ENCODE data around the gene RMC1.
"Not testable (repeated sequence)": the region's sequence is repeated elsewhere in the genome, so short reads cannot be mapped to it uniquely, and the experiment has no call there.

RMC1 gene

GRCh38 chr18:23498877-23499276 lies 4.4 kb upstream of the RMC1 start:
- DNase-seq = peak; percentile 66 to 74

GRCh38 chr18:23499291-23499781 lies 4.0 kb upstream of the RMC1 start:
- DNase-seq = no peak

DNA sequence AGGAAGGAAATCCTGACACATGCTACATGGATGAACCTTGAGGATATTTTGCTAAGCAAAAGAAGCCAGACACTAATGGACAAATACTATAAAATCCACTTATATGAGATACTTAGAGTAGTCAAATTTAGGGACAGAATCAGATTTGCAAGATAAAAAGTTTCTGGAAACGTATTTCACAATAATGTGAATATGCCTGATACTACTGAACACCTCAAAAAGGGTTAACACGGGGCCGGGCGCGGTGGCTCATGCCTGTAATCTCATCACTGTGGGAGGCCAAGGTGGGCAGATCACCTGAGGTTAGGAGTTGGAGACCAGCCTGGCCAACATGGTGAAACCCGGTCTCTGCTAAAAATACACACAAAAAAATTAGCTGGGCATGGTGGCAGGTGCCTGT lies 1.7 kb upstream of the RMC1 start:
- no peak for DNase-seq

DNA sequence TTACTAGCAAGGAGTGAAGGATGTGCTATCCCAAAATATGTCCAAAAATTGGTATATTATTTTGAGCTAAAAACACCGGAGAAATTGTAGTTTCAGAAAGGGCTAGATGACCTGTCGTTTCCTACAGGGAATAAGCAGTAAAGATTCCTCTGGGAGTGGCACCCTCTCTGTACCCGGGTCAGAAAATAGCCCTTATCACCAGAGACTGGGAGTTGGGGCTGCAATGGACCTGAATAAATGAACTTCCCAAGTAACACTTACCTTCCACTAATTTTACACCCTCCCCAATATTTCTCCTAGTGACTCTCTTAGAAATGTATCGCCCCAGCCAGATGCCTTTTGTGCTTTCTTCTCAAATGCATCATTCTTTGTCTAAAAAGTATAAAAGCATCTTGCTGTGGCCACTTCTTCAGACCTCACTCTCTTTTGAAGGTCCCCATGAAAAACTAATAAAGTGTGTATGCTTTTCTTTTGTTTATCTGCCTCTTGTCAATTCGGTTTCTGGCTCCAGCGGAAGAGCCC lies 734 bp upstream of the RMC1 start:
- no peak for DNase-seq

- DNase-seq = no peak
Observed at GRCh38 chr18:23503963-23504344, 643 bp downstream of the RMC1 start.

DNA sequence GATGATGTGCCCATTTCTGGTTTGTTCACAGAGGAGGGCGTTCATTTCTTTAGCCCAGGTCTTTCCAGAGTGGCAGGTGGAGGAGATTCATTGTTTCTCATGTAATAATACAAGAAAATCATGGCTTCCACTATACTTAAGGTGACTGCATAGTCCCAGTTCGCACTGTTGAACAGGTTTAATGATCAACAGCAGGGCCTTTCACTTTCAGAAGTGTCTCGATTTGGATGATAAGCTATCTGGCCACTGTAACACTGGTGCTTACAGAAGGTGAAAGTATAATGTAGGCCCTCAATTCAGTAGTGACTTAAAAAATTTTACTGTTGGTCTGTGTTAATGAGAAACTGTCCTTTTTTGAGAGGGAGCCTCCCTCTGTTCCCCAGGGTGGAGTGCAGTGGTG lies 1.4 kb downstream of the RMC1 start:
- DNase-seq = no peak

- no peak for DNase-seq
Observed at GRCh38 chr18:23506393-23506792, 3.1 kb downstream of the RMC1 start.

DNA sequence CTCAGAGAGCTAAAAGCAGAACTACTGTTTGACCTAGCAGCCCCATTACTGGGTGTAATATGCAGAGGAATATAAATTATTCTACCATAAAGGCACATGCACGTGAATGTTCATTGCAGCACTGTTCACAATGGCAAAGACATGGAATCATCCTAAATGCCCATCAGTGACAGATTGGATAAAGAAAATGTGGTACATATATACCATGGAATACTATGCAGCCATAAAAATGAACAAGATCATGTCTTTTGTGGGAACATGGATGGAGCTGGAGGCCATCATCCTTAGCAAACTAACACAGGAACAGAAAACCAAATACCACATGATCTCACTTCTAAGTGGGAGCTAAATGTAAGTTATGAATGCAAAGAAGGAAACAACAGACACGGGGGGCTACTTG lies 7.6 kb downstream of the RMC1 start:
- DNase-seq = not testable (repeated sequence)

DNA sequence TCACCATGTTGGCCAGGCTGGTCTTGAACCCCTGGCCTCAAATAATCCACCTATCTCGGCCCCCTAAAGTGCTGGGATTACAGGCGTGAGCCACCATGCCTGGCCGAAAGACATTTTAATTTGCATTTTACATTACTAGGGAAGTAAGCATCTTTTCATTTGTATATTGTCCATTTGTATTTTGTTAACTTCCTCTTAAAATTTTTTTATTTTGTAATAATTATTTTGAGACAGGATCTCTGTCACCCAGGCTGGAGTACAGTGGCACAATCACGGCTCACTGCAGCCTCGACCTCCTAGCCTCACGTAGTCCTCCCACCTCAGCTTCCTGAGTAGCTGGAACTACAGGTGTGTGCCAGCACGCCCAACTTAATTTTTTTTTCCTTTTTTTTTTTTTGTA lies 8.9 kb downstream of the RMC1 start:
- DNase-seq = not testable (repeated sequence)

DNA sequence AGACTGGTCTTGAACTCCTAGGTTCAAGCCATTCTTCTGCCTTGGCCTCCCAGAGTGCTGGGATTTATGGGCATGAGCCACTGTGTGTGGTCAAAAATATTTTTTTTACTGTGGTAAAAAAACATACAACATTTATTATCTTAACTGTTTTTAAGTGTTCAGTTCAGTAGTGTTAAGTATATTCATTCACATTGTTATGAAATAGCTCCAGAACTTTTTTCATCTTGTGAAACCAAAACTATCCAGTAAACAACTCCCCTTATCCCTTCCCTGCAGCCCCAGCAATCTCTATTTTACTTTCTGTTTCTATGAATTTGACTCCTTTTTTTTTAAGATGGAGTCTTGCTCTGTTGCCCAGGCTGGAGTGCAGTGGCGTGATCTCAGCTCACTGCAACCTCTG lies 9.3 kb downstream of the RMC1 start:
- DNase-seq = no peak

- DNase-seq = peak; percentile 77 to 82
Observed at GRCh38 chr18:23515911-23516546, 12.7 kb downstream of the RMC1 start.

GRCh38 chr18:23519734-23520133 lies 16.4 kb downstream of the RMC1 start:
- no peak for DNase-seq

DNA sequence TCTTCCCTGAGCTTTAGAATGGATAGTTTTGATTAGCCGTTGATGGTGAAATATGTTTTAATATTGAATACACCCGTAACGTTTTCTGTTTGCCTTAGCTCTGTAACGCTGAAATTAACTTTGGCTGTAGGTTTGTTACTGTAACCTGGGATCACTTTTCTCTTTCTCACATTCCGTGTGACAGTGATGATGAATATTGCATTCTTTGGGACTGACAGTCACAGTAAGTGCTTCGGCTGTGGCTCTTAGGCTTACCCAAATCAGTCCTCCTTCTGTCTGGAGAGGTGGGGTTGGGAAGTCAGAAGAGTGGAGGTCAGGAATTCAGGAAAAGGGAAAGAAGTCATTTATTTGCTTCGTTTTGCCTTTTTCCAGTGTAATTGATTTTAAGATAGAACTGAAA lies 18.0 kb downstream of the RMC1 start:
- no peak for DNase-seq

DNA sequence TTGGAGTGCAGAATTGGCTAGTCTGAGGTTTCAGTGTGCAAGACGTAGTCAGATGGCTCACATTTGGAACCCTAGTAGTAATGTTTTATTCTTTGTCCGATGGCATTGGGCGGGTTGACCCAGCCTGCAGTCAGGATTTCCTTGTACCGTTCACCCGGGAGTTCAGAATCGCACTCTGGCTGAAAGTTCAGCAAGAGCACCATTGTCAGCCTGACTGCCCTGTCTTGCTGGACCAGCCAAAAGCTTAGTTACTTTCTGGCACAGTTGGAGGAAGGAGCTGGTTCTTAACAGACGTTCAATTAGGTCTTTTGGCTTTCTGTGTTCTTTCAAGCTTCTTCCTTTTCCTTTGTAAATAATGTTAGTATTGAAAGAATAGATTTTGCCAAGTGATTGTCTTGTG lies 18.6 kb downstream of the RMC1 start:
- no peak for DNase-seq

DNA sequence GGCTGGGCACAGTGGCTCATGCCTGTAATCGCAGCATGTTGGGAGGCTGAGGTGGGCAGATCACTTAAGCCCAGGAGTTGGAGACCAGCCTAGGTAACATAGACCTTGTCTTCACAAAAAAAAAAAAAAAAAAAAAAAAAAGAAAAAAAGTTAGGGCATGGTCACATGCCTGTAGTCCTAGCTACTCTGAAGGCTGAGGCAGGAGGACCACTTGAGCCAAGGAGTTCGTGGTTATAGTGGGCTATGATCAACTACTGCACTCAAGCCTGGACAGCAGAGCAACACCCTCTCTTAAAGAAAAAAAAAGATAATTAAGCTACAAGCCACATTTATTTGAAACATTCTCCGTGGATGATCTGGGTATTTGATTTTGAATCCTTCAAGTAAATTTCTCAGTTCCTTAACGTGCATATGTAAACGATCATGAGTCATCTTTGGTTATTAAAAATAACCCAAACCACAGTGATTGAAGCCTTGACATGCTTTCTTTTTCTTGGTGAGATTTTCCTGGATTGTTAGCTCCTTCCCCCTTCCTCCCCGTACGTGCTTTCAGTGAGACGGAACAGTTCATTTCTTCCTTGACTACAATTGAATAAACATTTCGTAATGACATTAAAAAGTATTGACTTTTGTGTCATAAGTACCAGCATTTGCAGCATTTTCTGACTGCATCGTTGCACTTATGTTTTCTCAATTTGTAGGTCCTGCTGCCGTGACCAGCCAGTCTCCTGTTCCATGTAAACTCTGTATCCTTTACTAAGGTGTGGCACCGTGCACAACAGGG lies 20.3 kb downstream of the RMC1 start:
- DNase-seq = no peak

DNA sequence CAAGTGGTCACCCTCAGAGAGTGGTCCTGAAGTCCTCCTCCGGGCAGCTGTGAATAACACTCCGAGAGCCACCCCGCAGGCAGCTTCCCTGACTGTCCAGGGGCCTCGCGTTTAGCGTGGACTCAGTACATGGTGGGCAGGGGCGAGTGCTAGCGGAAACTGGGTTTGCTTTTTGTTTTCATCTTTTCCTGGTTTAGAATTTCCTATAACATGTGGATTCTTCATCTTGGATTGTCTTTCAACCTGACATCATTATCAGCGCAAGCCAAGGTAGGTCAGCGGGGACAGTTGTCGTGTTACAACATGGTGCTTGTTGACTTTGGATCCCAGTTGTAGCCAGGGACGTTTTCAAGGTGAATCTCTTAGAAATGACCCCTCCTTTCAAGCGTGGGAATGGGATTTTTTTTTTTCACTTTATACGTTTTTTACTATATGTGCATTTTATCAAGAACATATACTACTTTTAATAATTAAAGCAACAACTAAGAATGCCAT lies 20.9 kb downstream of the RMC1 start:
- no peak for DNase-seq

- DNase-seq = no peak
Observed at GRCh38 chr18:23526501-23527063, 23.3 kb downstream of the RMC1 start.

- no peak for DNase-seq
Observed at GRCh38 chr18:23528580-23529472, 25.5 kb downstream of the RMC1 start.

- no peak for DNase-seq
Observed at GRCh38 chr18:23529604-23530003, 26.3 kb downstream of the RMC1 start.

- DNase-seq = no peak
Observed at GRCh38 chr18:23530195-23530594, 26.9 kb downstream of the RMC1 start.

DNA sequence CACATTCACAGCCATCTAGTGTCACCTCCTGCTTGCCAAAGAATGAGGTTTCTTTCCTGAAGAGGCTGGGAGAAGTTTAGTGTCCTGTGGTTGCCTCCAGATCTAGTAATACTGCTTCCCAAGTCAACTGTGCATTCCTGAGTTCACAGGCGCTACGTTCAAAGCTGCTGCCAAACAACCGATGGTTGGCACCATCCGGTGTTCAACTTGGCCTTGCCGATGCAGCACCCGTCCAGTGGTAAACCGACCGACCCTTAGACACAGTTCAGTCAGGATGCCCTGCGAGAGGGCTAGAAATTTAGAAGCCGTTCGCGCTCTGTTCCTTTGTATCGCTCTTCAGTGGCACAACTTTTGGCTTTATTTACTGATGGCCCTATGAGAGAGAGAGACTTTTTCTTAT lies 28.6 kb downstream of the RMC1 start:
- DNase-seq = no peak

DNA sequence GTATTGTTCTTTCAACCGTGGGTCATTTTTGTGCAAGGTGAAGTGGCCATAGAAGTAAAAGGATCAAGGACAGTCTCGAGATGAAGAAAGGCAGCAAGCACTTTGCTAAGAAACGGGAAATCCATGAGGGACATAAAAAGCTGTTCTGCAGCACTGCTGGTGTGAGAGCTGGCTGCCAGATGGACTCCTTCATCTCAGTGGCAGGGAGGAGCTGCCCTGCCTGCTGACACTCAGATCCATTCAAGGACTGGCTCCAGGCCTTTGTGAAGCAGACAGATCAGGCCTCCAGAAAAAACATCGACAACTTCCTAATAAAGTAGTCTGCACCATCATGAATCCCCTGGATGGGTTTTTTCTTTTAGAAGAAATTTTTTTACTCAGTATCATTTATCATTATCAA lies 29.5 kb downstream of the RMC1 start:
- DNase-seq = no peak

- DNase-seq = no peak
Observed at GRCh38 chr18:23534276-23534675, 31.0 kb downstream of the RMC1 start.

Measured in activated T-cell treated with anti-CD3 and anti-CD28 coated beads, Interleukin-2, amount 50 U/mL, for 48 hours (primary cell).